HCT116 (cell line): ENCODE results near the gene SLC6A3. TPM values are rescaled to one million over a fixed set of nuclear protein-coding genes. Genes with fewer than 3 reads are reported as not detected.

Experiments used
- ATAC-seq: fragments of 200-7000 bp; cut with Tn5 transposase; 2 replicates; pipeline ENCODE4 v1.9.1; 2020; ENCODE audit warnings: mild to moderate bottlenecking, moderate library complexity
- BruUV-seq: library from RNA; stranded (reverse); fragments of 400-500 nt; replicated peaks from 2 replicates; lab custom pipeline; 2021; lab: Mats Ljungman, UMichigan
- CTCF ChIA-PET: fragments of 300-600 bp; sonication (Branson Sonifier 250); formaldehyde crosslinking; loops from one replicate; lab custom pipeline; 2021; ENCODE audit warnings: antibody characterized with exemption; lab: Charles Lee
- POLR2A ChIA-PET: fragments of 300-600, 350-600 bp; sonication (Branson Sonifier 250); formaldehyde crosslinking; loops from one replicate; lab custom pipeline; 2021; ENCODE audit warnings: antibody characterized with exemption; lab: Charles Lee
- RAD21 ChIA-PET, 2 experiments: fragments of 300-600 bp; sonication (Branson Sonifier 250); formaldehyde crosslinking; loops; one replicate each; lab custom pipeline; 2023; ENCODE audit warnings: low total read pairs in 2 of 2; ENCODE audit not compliant: uncharacterized antibody in 2 of 2, unreplicated experiment in 2 of 2, low non-redundant PET in 1 of 2; lab: Charles Lee
- DNase-seq: peaks from one replicate; pipeline ENCODE4 v3.0.0-alpha.2; 2010; ENCODE audit warnings: low read depth, low spot score
- H2AFZ ChIP-seq: fragments of 200-600 bp; shearing (Covaris generic), sonication (generic); 2 replicates; pipeline ENCODE4 v1.6.1; 2017; ENCODE audit warnings: low read depth, mixed run types, mixed read lengths, antibody characterized with exemption, low read length; ENCODE audit not compliant: poor library complexity, severe bottlenecking
- H3K27ac ChIP-seq: 2 replicates; pipeline ENCODE4 v1.5.1; 2012; ENCODE audit warnings: low read depth, low read length
- H3K27me3 ChIP-seq: fragments of 200-600 bp; sonication (generic); 2 replicates; pipeline ENCODE4 v1.6.1; 2016; ENCODE audit warnings: mixed run types, low read length, mixed read lengths; ENCODE audit not compliant: insufficient read depth
- H3K36me3 ChIP-seq, 2 experiments: fragments of 200-500 bp in 1 of 2; fragments of 200-600 bp in 1 of 2; sonication (Bioruptor generic) in 1 of 2; sonication (generic) in 1 of 2; 2 replicates each; pipeline versions ENCODE4 v1.5.1 to v1.6.1; 2014 to 2016; ENCODE audit warnings: low read length in 2 of 2, inconsistent platforms in 1 of 2, mixed read lengths in 1 of 2, mixed run types in 1 of 2; ENCODE audit not compliant: insufficient read depth in 2 of 2, control insufficient read depth in 1 of 2
- H3K4me1 ChIP-seq, 2 experiments: fragments of 200-600 bp in 1 of 2; sonication (generic) in 1 of 2; 2 replicates each; pipeline versions ENCODE4 v1.5.1 to v1.6.1; 2012 to 2017; ENCODE audit warnings: low read length in 2 of 2, inconsistent platforms in 1 of 2, mild to moderate bottlenecking in 1 of 2, mixed read lengths in 1 of 2, mixed run types in 1 of 2, moderate library complexity in 1 of 2; ENCODE audit not compliant: insufficient read depth in 2 of 2, control insufficient read depth in 1 of 2
- H3K4me2 ChIP-seq: fragments of 200-600 bp; sonication (generic); 2 replicates; pipeline ENCODE4 v1.6.1; 2017; ENCODE audit warnings: mixed run types, low read length, mixed read lengths
- H3K4me3 ChIP-seq, 2 experiments: fragments of 200-600 bp in 1 of 2; sonication (generic) in 1 of 2; replicated peaks in 1 of 2; 2 replicates each; pipeline ENCODE4 v1.5.1; 2011 to 2016; ENCODE audit warnings: low read length in 2 of 2, control low read depth in 1 of 2, low read depth in 1 of 2, mild to moderate bottlenecking in 1 of 2, mixed read lengths in 1 of 2, mixed run types in 1 of 2
- H3K79me2 ChIP-seq: fragments of 200-600 bp; sonication (generic); 2 replicates; pipeline ENCODE4 v1.6.1; 2017; ENCODE audit warnings: mild to moderate bottlenecking, mixed run types, low read length, moderate library complexity, mixed read lengths; ENCODE audit not compliant: insufficient read depth
- H3K9ac ChIP-seq: fragments of 200-600 bp; sonication (generic); 2 replicates; pipeline ENCODE4 v1.6.1; 2016; ENCODE audit warnings: low read length, mixed read lengths
- H3K9me2 ChIP-seq: fragments of 200-600 bp; sonication (generic), shearing (Covaris generic); 2 replicates; pipeline ENCODE4 v1.6.1; 2017; ENCODE audit warnings: mixed run types, mild to moderate bottlenecking, moderate library complexity; ENCODE audit not compliant: insufficient read depth
- H3K9me3 ChIP-seq, 2 experiments: fragments of 200-500 bp in 1 of 2; fragments of 200-600 bp in 1 of 2; sonication (Bioruptor generic) in 1 of 2; sonication (generic) in 1 of 2; 2 replicates each; pipeline ENCODE4 v1.6.1; 2014 to 2017; ENCODE audit warnings: low read length in 2 of 2, mixed read lengths in 2 of 2, inconsistent platforms in 1 of 2, low read depth in 1 of 2, mild to moderate bottlenecking in 1 of 2, mixed run types in 1 of 2, moderate library complexity in 1 of 2; ENCODE audit not compliant: control insufficient read depth in 1 of 2, insufficient read depth in 1 of 2
- H4K20me1 ChIP-seq: fragments of 200-600 bp; sonication (generic), shearing (Covaris generic); 2 replicates; pipeline ENCODE4 v1.6.1; 2017; ENCODE audit warnings: mixed run types, mild to moderate bottlenecking, moderate library complexity; ENCODE audit not compliant: insufficient read depth
- CBX3 ChIP-seq: IDR thresholded peaks from 2 replicates; pipeline ENCODE4 v1.6.1; 2012; ENCODE audit warnings: low read depth
- CTCF ChIP-seq, 3 experiments: fragments of 200-600 bp in 1 of 3; sonication (generic) in 1 of 3; IDR thresholded peaks in 2 of 3; conservative IDR thresholded peaks in 1 of 3; 2 replicates each; pipeline ENCODE4 v1.5.1; 2012 to 2017; ENCODE audit warnings: low read depth in 2 of 3, low read length in 2 of 3, antibody characterized with exemption in 1 of 3, borderline replicate concordance in 1 of 3, control low read depth in 1 of 3, mild to moderate bottlenecking in 1 of 3, mixed read lengths in 1 of 3, mixed run types in 1 of 3, moderate library complexity in 1 of 3; ENCODE audit not compliant: insufficient read depth in 1 of 3
- EGR1 ChIP-seq: IDR thresholded peaks from 2 replicates; pipeline ENCODE4 v1.6.1; 2012; ENCODE audit warnings: low read depth
- EZH2phosphoT487 ChIP-seq: fragments of 200-600 bp; IDR thresholded peaks from 2 replicates; pipeline ENCODE4 v1.6.1; 2018; ENCODE audit warnings: antibody characterized with exemption, borderline replicate concordance
- FOSL1 ChIP-seq: IDR thresholded peaks from 2 replicates; pipeline ENCODE4 v1.6.1; 2012; ENCODE audit warnings: low read depth
- JUND ChIP-seq: IDR thresholded peaks from 2 replicates; pipeline ENCODE4 v1.6.1; 2012
- POLR2AphosphoS5 ChIP-seq: IDR thresholded peaks from 2 replicates; pipeline ENCODE4 v1.6.1; 2011; ENCODE audit warnings: mild to moderate bottlenecking, low read depth, low read length, moderate library complexity
- SIN3A ChIP-seq: IDR thresholded peaks from 2 replicates; pipeline ENCODE4 v1.6.1; 2012; ENCODE audit warnings: low read depth
- SP1 ChIP-seq: IDR thresholded peaks from 2 replicates; pipeline ENCODE4 v1.6.1; 2012; ENCODE audit warnings: low read depth
- SRF ChIP-seq: IDR thresholded peaks from 2 replicates; pipeline ENCODE4 v1.6.1; 2012; ENCODE audit warnings: low read depth
- ZFX ChIP-seq: fragments of 450-650 bp; IDR thresholded peaks from 2 replicates; pipeline ENCODE4 v1.6.1; 2017
- ZNF274 ChIP-seq: fragments of 200-500 bp; sonication (Bioruptor generic); IDR thresholded peaks from 2 replicates; pipeline ENCODE4 v1.6.1; 2014; ENCODE audit warnings: mild to moderate bottlenecking, low read depth, low read length, inconsistent platforms
- intact Hi-C: fragments of 100-400 bp; cut with micrococcal nuclease; formaldehyde crosslinking; loops from 2 replicates; pipeline ENCODE4 v1.10.0; 2022
- total RNA-seq: library from RNA; stranded (reverse); gene quantifications from one replicate; pipeline ENCODE4 v1.2.1, GENCODE V29; 2021; ENCODE audit not compliant: unreplicated experiment

SLC6A3 gene
- total RNA-seq, 1 experiment from 2014 or later: not detected

DNA sequence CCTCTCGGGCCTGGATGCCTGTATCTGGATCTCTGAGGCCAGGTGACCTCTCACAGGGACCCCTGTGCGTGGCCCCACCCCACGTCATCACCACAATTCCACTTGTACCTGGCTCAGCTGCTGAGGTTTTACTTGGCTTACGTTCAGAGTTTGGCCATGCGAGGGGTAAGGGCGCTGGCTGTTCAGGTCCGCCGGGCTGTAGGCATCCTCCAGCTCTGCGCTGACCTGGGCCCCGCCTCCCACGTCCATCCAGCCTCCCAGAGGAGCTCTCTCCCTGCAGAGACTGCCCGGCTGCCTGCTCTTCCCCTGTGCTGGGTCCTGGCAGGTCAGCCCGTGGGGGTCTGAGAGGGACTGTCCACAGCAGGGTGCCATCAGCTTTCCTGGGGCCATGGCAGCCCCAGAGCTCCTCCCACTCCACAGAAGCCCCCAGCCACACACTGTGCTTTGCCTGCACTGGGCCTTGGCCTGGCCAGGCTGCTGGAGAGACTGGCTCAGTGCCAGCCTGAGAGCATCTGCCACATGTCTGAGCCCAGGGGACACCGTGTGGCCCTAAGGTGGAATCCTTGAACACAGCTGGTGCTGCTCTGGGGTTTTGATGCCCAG, 43.6 kb downstream of the SLC6A3 start:
- TF ChIP-seq SRF (no peak), EZH2phosphoT487 (no peak)
- Histone ChIP-seq H3K9me3 (no peaks in the 10 kb centered on the region), H3K9ac (no peak overlapping the region), H3K9me2 (no peaks in the 10 kb centered on the region), H3K27ac (no peak overlapping the region), H3K36me3 (no peaks in the 10 kb centered on the region), H3K4me1 (no peaks in the 10 kb centered on the region), H3K4me2 (no peak overlapping the region), H2AFZ (no peak overlapping the region), H3K27me3 (peaks cover 25% of the 10 kb centered on the region), H4K20me1 (no peaks in the 10 kb centered on the region), H3K4me3 (no peak overlapping the region), H3K79me2 (no peaks in the 10 kb centered on the region)
- no TSS peak for BruUV-seq
- ChIA-PET POLR2A (no interaction called here), RAD21 (no interaction called here), CTCF (no interaction called here)
- peak; percentile 14 for ATAC-seq
- no peak for DNase-seq
- intact Hi-C loops: no loop called here

GRCh38 chr5:1400936-1401335, 44.3 kb downstream of the SLC6A3 start:
- ChIA-PET RAD21 (no interaction called here), CTCF (no interaction called here), POLR2A (no interaction called here)
- Histone ChIP-seq H4K20me1 (no peaks in the 10 kb centered on the region), H3K9ac (no peak overlapping the region), H3K27me3 (peaks cover 32% of the 10 kb centered on the region), H3K4me3 (no peak overlapping the region), H3K27ac (no peak overlapping the region), H3K36me3 (no peaks in the 10 kb centered on the region), H3K4me1 (no peaks in the 10 kb centered on the region), H3K4me2 (no peak overlapping the region), H3K9me3 (no peaks in the 10 kb centered on the region), H3K9me2 (no peaks in the 10 kb centered on the region), H2AFZ (no peak overlapping the region), H3K79me2 (no peaks in the 10 kb centered on the region)
- no peak for TF ChIP-seq CBX3
- TF ChIP-seq ZNF274: no peak
- no peak for TF ChIP-seq JUND
- no peak for TF ChIP-seq POLR2AphosphoS5
- TF ChIP-seq SIN3A: no peak
- no peak for TF ChIP-seq FOSL1
- no peak for TF ChIP-seq EGR1
- no peak for TF ChIP-seq ZFX
- no peak for TF ChIP-seq CTCF (IDR thresholded peaks at IDR 0.05 in 2 of 3, conservative IDR thresholded peaks at IDR 0.05 in 1 of 3; ENCODE audit: borderline replicate concordance in 1 of 3, insufficient read depth in 1 of 3, low read depth in 2 of 3, low read length in 2 of 3)
- TF ChIP-seq SRF: no peak
- TF ChIP-seq SP1: no peak
- intact Hi-C loops: no loop called here
- DNase-seq: no peak
- no TSS peak for BruUV-seq
- ATAC-seq: no peak
